ENCODE results near the gene OR13A1.
"Not testable (repeated sequence)": the region's sequence is repeated elsewhere in the genome, so short reads cannot be mapped to it uniquely, and the experiment has no call there.

The OR13A1 gene

DNA sequence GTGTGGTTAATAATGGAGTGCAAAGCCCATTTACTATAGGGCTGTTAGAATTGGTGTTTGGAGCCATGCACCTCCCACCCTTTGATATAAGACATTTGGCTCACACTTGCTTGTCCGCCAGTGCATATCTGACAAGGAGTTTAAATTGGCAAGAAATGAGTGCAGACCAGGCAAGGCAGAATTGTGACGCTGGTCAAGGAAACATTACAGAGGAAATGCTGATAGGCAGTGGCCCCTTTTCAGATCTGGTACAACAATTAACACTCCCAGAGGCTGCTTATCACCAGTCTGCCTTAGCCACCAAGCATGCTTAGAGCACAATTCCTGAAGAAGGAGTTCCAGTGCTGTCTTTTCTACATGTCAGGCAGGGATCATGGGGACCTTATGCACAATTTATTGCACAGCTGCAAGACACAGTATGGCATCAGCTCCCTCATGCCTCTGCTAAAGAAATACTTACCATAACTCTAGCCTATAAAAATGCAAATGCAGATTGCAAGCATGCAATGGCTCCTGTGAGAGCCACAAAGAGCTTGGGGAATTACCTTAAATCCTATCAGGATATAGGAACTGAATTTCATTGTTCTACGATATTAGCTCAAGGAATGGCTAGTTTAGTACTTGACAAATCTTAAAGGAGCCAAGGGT, 35.2 kb downstream of the OR13A1 start:
- no peak for DNase-seq (ENCODE audit: low read depth)

- no peak for DNase-seq (ENCODE audit: low read depth)
Observed at GRCh38 chr10:45279682-45280081, 35.7 kb downstream of the OR13A1 start.

DNA sequence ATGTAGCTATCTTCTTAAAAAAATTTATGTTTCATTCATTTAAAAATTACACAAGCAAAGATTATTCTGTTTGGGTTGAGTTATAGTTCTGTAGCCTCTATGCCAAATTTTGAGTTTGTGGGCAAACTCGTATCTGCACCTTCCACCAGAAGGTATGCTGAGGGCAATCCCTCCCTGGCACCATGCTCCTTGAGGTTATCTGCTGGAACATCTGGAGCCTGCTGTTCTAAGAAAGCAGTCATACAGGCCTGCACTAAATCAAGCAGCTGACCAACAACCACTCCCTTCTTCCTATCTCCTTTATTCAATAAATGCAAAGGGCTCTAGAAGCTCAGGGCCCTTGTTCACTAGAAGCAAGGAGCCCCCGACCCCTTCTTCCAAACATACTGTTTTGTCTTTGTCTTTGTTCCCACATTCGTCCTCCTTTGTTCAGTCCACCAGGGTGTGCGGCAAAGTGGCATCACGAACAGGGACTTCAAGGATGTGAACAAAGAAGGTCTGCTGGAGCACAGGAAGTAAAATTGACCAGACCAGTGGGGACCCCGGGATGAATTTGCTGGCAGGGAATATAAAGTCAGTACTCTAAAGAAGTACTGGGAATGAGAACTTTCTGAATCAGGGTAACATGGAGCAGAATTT, 36.4 kb downstream of the OR13A1 start:
- no peak for DNase-seq (ENCODE audit: low read depth)

DNA sequence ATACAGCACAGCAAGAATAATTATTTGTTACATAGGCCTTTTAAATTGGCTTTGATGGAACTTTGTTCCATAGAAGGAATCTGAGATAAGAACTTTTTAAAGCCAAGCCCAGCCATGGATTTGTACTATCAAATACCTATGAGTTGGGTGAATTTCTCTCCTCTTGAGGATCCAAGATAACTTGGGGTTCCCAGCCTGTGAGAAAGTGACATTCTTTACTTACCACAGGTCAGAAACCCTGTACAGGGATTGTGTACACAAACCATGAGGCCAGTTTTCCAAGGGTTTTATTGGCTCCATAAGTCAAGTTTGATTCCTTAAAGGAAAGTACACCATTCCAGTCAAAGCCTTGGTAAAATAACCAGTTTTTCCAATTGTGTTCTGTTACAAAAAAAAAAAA, 39.3 kb downstream of the OR13A1 start:
- DNase-seq (ENCODE audit: low read depth): not testable (repeated sequence)

GRCh38 chr10:45274364-45274763, 41.0 kb downstream of the OR13A1 start:
- no peak for DNase-seq (ENCODE audit: low read depth)

DNA sequence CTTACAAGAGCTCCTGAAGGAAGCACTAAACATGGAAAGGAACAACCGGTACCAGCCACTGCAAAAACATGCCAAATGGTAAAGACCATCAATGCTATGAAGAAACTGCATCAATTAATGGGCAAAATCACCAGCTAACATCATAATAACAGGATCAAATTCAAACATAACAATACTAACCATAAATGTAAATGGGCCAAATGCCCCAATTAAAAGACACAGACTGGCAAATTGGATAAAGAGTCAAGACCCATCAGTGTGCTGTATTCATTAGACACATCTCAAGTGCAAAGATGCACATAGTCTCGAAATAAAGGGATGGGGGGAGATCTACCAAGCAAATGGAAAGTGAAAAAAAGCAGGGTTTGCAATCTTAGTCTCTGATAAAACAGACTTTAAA, 47.6 kb downstream of the OR13A1 start:
- not testable (repeated sequence) for DNase-seq (ENCODE audit: low read depth)

GRCh38 chr10:45265996-45266395, 49.4 kb downstream of the OR13A1 start:
- no peak for DNase-seq (ENCODE audit: low read depth)

- no peak for DNase-seq (ENCODE audit: low read depth)
Observed at GRCh38 chr10:45261946-45262345, 53.5 kb downstream of the OR13A1 start.

DNA sequence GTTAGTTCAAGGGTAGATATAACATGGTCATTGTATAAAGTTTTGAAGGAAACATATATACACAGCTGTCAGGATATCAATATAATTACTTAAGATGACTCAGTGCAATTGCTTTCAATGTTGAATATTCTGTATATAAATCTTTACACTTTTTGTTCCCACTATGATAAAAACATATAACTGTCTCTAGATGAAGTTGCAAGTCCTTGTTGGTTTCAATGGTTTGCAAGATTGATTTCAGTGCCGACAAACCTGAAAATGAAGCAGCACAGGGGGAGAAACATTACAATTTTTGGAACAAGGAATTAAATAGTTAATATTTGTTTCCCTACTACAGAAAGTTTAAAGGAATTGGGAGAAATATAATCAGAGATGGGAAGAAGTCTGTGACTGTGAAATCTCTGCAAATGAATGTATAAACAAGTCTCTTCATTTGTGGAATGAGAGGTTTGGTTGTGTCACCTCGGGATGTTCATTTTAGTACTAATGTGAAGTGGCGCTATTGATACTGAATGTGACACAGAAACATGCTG, 54.1 kb downstream of the OR13A1 start:
- DNase-seq (ENCODE audit: low read depth): no peak

- DNase-seq (ENCODE audit: low read depth): not testable (repeated sequence)
Observed at GRCh38 chr10:45260635-45261034, 54.8 kb downstream of the OR13A1 start.

GRCh38 chr10:45259786-45260495, 55.5 kb downstream of the OR13A1 start:
- not testable (repeated sequence) for DNase-seq (ENCODE audit: low read depth)

DNA sequence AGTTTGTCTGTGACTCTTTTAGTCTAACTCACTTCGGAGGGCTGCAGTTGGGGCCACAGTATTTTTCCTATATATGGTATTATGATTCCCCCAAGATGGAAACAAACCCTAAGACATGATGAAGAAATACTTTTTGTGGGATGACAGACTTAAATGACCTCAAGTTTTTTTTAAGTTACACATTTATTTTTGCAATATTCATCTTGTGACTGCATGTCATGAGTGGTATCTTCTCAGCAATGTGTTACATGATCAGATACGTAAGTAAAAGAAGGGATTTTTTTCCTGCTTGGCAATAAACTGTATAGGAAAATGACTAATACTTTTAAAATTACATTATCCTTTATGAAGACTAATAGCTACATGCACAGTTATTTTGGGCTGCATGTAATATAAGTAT, 57.8 kb downstream of the OR13A1 start:
- no peak for DNase-seq (ENCODE audit: low read depth)

DNA sequence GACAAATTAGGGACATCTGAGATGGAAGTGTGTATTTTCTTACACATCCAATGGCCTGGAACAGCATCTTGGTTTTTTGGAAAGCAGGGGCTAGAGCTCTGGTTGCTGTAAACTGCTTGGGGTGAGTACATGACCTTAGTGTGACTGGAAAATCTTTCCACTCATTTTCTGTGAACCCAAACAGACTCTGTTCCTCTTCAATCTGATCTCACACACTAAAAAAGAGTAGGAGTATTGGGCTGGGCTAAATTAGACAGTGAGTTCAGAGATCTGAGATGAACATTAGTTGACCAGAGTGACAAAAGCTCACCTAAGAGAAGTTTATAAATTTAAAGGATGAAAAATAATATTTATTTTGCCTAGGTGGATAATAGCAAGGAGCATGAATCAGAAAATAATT, 59.2 kb downstream of the OR13A1 start:
- DNase-seq (ENCODE audit: low read depth): no peak

- DNase-seq (ENCODE audit: low read depth): no peak
Observed at GRCh38 chr10:45255706-45256105, 59.7 kb downstream of the OR13A1 start.

DNA sequence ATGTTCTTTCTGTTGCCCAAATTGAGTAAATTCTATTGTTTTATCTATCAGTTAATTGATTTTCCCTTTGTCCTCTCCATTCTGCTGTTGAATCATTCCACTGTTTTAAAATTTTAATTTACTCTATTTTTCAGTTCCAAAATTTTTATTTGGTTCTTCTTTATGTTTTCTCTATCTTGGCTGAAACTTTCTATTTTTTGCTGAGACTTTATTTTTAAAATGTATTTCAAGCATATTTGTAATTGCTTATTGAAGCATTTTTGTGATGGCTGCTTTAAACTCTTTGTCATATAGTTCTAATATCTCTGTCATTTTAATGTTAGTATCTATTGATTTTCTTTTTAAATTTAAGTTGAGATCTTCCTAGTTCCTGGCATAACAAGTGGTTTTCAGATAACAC, 60.5 kb downstream of the OR13A1 start:
- DNase-seq (ENCODE audit: low read depth): no peak

- DNase-seq (ENCODE audit: low read depth): no peak
Observed at GRCh38 chr10:45253183-45253914, 62.1 kb downstream of the OR13A1 start.

All from ELR (cell line).